Measurements from ENCODE around the gene CEBPE. TPM values are rescaled to one million over a fixed set of nuclear protein-coding genes. Genes with fewer than 3 reads are reported as not detected.

Gene CEBPE
- total RNA-seq, 2 donors from 2014 or later, result not detected

- TF ChIP-seq CTCF (IDR thresholded peaks at IDR 0.05), result no peak
- Histone ChIP-seq H3K4me3 (no peak overlapping the region), H3K9ac (ENCODE audit: low read depth in 2 of 2, low read length in 2 of 2) (no peak overlapping the region), H3K36me3 (no peaks in the 10 kb centered on the region), H3K27me3 (no peaks in the 10 kb centered on the region), H3K4me1 (peaks cover 19% of the 10 kb centered on the region), H3K9me3 (no peaks in the 10 kb centered on the region), H3K27ac (no peak overlapping the region)
- intact Hi-C loops (cut with DNase I), result no loop called here
- no peak for DNase-seq
Measured at GRCh38 chr14:23164250-23164649, 45.2 kb upstream of the CEBPE start.

- no peaks in the 10 kb centered on the region for H3K27me3 ChIP-seq
Measured at GRCh38 chr14:23163830-23164229, 44.8 kb upstream of the CEBPE start.

GRCh38 chr14:23162800-23163199, 43.7 kb upstream of the CEBPE start:
- TF ChIP-seq CTCF (IDR thresholded peaks at IDR 0.05), result no peak
- intact Hi-C loops (cut with DNase I), result no loop called here
- H3K36me3 ChIP-seq, result no peaks in the 10 kb centered on the region
- no peaks in the 10 kb centered on the region for H3K9me3 ChIP-seq
- no peak overlapping the region for H3K4me3 ChIP-seq
- peaks cover 12% of the 10 kb centered on the region for H3K4me1 ChIP-seq
- no peak overlapping the region for H3K9ac ChIP-seq (ENCODE audit: low read depth in 2 of 2, low read length in 2 of 2)
- peak overlapping the region; percentile 20 for H3K27ac ChIP-seq
- no peaks in the 10 kb centered on the region for H3K27me3 ChIP-seq
- no peak for DNase-seq

More at GRCh38 chr14:23163830-23164229, 44.8 kb upstream of the CEBPE start:
- Histone ChIP-seq H3K27ac (no peak overlapping the region), H3K36me3 (no peaks in the 10 kb centered on the region), H3K9me3 (no peaks in the 10 kb centered on the region), H3K9ac (ENCODE audit: low read depth in 2 of 2, low read length in 2 of 2) (no peak overlapping the region), H3K4me3 (no peak overlapping the region), H3K4me1 (peaks cover 16% of the 10 kb centered on the region)
- intact Hi-C loops (cut with DNase I), result no loop called here
- no peak for DNase-seq
- TF ChIP-seq CTCF (IDR thresholded peaks at IDR 0.05), result no peak

- H3K4me3 ChIP-seq, result no peak overlapping the region
- H3K9ac ChIP-seq (ENCODE audit: low read depth in 2 of 2, low read length in 2 of 2), result no peak overlapping the region
- peak; percentile 53 for DNase-seq
- intact Hi-C loops (cut with DNase I), result no loop called here
- no peaks in the 10 kb centered on the region for H3K9me3 ChIP-seq
- H3K36me3 ChIP-seq, result no peaks in the 10 kb centered on the region
- H3K4me1 ChIP-seq, result peaks cover 4% of the 10 kb centered on the region
- peak overlapping the region; percentile 20 for H3K27ac ChIP-seq
- TF ChIP-seq CTCF (IDR thresholded peaks at IDR 0.05), result no peak
- no peaks in the 10 kb centered on the region for H3K27me3 ChIP-seq
Measured at GRCh38 chr14:23162005-23162404, 43.0 kb upstream of the CEBPE start.

GRCh38 chr14:23160924-23161522, 42.0 kb upstream of the CEBPE start:
- H3K4me3 ChIP-seq, result no peak overlapping the region
- H3K27ac ChIP-seq, result peak overlapping the region; percentile 21
- H3K36me3 ChIP-seq, result no peaks in the 10 kb centered on the region
- no peaks in the 10 kb centered on the region for H3K27me3 ChIP-seq
- H3K9ac ChIP-seq (ENCODE audit: low read depth in 2 of 2, low read length in 2 of 2), result no peak overlapping the region
- peak; percentile 66 for DNase-seq
- H3K9me3 ChIP-seq, result no peaks in the 10 kb centered on the region
- no peaks in the 10 kb centered on the region for H3K4me1 ChIP-seq
- no peak for TF ChIP-seq CTCF (IDR thresholded peaks at IDR 0.05)
- intact Hi-C loops (cut with DNase I), result no loop called here

All from colonic mucosa (tissue), 4 donors.